ENCODE data around the gene WEE2.

DNA sequence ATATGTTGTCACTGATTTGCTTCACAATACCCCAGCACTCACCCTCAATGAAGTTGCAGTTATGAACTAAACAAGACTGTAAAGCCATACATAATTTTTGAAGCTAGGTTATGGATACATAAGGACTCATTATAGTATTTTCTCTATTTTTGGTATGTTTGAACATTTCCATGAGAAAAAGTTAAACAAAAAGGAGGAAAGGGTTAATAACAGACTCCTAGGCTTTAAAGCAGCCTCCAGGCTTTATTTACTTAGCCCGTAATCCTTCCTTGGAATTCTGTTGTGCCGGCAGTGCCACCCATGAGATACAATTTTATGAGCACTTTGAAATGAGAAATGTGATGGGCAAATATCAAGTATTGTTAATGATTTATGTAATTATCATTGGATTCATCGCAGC lies 4.0 kb upstream of the WEE2 start:
- TF ChIP-seq, protein P1, sequence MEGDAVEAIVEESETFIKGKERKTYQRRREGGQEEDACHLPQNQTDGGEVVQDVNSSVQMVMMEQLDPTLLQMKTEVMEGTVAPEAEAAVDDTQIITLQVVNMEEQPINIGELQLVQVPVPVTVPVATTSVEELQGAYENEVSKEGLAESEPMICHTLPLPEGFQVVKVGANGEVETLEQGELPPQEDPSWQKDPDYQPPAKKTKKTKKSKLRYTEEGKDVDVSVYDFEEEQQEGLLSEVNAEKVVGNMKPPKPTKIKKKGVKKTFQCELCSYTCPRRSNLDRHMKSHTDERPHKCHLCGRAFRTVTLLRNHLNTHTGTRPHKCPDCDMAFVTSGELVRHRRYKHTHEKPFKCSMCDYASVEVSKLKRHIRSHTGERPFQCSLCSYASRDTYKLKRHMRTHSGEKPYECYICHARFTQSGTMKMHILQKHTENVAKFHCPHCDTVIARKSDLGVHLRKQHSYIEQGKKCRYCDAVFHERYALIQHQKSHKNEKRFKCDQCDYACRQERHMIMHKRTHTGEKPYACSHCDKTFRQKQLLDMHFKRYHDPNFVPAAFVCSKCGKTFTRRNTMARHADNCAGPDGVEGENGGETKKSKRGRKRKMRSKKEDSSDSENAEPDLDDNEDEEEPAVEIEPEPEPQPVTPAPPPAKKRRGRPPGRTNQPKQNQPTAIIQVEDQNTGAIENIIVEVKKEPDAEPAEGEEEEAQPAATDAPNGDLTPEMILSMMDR (IDR thresholded peaks at IDR 0.05): no peak
- TF ChIP-seq POLR2A (IDR thresholded peaks at IDR 0.05) (no peak), EP300 (IDR thresholded peaks at IDR 0.05) (no peak)
